Putamen (tissue), 1 donor: ENCODE data around the gene DNAH1.

Experiments
- DNase-seq: peaks from one replicate; pipeline ENCODE4 v3.0.0-alpha.2; 2016; ENCODE audit warnings: low spot score

The DNAH1 gene

GRCh38 chr3:52311576-52312119 is 4.5 kb upstream of the DNAH1 start:
- DNase-seq = no peak

DNA sequence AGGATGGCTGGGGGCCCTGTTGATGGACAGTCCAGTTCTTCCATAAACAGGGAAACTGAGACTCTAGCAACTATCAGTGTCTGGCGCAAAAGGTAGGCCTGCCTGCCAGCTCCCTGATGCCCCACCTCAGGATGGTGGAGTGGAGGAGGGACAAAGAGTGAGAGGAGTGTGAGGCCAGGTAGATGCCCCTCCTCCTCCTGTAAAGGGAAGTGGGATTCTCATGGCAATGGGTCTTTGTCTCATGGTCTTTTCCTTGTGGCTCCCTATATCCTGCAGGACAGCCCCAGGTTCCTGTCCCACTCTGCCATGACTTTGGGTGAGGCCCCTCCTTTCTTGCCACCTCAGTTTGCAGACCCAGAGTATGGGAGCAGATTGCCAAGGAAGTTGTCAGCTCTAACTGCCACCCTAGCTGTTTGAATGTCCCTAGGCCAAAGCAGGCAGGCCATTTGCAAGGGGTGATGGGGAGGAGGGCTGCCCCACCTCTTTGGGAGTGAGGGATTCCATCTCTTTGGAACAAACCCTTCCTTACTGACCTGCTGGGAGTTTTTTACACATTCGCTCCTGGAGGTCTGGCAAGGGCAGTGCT is 2.8 kb upstream of the DNAH1 start:
- DNase-seq = no peak

DNA sequence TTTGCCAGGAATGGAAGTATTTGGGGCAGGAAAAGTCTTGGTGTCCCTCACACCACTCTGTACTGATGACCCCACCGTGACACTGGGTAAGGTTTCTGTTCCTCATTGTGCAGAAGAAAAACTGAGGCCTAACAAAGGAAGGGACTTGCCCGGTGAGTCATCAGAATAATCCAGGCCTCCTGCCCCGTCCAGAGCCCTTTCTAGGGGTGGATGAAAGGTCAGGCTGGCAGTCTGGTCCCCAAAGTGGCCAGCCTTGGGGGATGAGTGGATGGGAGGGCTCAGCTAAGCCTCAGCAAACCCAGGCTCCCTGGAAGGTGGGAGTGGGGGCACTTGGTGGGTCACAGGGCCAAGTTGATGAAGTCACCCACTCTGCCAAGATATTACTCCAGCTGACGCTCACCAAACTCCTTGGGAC is 2.3 kb upstream of the DNAH1 start:
- DNase-seq = no peak

GRCh38 chr3:52314489-52314888 is 1.6 kb upstream of the DNAH1 start:
- no peak for DNase-seq

GRCh38 chr3:52315006-52315405 is 1.1 kb upstream of the DNAH1 start:
- DNase-seq = no peak

GRCh38 chr3:52317208-52318000 is 1.3 kb downstream of the DNAH1 start:
- DNase-seq = no peak

DNA sequence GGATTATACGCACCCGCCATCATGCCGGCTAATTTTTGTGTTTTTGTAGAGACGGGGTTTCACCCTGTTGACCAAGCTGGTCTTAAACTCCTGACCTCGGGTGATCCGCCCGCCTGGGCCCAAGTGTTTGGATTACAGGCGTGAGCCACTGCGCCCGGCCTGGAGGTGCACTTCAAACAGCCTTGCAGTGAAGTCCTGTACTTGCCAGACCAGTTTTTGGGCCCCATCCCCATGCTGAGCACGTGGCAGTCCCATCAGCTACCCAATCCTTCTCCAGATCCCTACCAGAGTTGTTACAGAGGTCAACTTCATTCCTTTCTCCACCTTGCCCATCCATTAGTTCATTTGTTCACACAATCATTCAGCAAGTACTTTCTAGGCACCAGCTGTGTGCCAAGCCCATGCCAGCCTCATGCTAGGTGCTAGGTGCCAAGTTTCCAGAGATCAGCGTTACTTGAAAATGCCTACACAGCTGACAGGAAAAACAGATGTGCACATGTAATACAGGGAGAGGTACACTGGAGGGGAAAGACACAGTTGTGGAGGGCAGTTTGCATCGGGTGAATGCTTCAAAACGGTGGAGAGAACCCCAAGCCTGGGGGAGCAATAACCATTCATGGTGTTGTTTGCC is 2.2 kb downstream of the DNAH1 start:
- no peak for DNase-seq

GRCh38 chr3:52319921-52320595 is 3.9 kb downstream of the DNAH1 start:
- no peak for DNase-seq

DNA sequence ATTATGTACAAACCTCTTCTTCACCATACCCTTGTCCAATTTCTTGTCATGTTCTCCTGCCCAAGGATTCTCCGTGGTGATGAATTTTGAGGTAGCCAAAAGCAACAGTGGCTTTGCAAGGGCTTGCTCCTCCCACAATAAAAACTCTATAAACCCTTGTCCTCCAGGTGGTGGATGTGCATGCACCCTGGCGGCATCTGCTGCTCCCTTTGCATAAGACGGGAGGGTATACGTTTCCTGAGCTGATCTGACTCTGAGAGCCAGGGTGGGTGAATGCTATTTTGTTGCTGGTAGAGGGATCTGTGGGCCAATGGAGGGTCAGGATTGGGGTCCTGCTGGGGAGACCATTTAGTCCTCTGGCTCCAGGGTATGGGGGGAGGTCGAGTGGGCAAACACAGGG is 5.4 kb downstream of the DNAH1 start:
- no peak for DNase-seq

- DNase-seq = no peak
These were observed 6.3 kb downstream of the DNAH1 start for GRCh38 chr3:52322466-52322865.

GRCh38 chr3:52323526-52324295 is 7.6 kb downstream of the DNAH1 start:
- DNase-seq = no peak

- DNase-seq = no peak
These were observed 8.6 kb downstream of the DNAH1 start for GRCh38 chr3:52324676-52325075.

GRCh38 chr3:52325686-52326085 is 9.6 kb downstream of the DNAH1 start:
- DNase-seq = no peak

GRCh38 chr3:52326976-52327375 is 10.9 kb downstream of the DNAH1 start:
- no peak for DNase-seq

DNA sequence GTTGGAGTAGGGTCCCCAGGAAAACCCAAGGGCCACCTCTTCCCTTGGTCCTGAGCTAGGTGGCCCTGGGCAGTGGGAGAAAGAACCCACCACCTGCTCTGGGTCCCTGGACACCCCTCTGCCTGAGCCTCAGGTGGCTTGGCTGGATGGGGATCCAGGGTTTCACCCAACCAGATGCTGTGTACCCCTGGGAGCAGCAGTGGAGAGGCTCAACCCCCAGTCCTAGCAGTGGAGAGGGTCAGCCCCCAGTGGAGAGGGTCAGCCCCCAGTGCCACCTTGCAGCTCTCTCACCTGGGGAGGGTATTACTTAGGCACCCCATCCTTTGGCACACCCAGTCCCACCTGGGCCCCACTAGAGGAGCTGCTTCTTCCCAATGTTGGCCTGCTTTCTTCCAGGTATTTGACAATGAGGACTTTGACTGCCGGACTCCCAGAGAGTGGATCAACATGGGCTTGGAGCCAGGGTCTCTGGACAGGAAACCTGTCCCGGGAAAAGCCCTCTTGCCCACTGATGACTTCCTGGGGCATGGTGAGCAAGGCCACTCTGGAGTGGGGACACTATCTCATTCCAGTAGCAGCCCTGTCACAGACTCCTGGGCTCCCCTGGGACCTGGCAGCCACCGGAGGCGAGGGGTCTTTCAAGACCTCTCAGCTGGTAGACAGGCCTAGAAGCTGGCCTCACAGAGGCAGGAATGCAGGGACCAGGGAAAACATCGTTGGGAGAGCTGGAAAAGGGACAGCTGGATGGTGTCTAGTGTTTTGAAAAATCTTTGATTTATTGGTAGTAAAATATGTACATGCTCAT is 11.6 kb downstream of the DNAH1 start:
- DNase-seq = no peak

DNA sequence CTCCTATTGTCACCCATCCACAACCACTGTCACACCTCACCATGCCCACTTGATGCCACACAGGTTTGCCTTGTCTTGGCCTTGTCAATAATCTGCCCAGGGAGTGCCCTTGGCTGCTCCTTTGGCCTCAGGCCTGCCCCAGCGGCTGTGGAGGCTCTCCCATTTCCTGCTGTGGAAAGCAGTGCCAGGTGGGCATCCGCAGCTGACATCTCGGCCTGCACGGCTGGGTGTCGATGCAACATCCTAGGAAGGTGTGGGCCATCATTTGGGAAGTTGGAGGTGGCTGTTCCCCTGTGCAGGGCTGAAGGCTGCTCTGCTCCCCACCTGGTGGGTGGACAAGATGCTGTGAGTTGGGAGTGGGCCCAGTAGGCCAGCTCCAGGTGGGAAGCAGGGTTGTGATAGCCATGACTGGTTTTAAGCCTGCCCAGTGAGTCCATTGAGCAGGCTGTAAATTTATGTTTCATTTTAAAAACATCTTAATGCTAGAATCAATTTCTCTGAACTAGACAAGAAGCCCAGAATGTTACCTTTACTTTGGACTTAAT is 12.5 kb downstream of the DNAH1 start:
- DNase-seq = no peak

DNA sequence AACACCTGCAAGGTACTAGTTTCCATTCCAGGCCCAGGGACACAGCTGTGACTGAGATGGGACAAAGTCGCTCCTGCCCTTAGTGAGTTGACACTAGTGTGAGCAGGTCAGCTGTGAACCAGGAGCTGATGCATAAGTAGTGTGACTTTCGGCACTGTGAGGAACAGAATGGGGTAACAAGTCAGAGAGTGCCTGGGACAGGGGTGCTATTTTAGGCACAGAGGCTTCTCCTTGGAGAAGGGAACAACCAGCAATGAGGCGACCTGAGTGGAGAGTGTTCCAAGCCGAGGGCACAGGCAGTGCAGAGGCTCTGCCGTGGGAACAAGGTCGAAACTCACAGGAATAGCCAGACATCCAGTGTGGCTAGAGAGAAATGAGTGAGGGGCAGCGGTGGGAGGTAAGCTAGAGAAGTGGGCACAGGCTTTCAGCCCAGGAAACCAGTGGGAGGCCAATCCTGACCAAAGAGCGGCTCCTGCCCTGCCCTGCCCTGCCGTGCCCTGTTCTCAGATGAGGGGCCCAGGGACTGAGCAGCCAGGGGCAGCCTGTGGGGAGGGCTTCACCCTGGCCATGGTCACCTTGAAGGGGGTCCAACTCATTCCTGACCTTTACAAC is 14.2 kb downstream of the DNAH1 start:
- no peak for DNase-seq

- no peak for DNase-seq
These were observed 15.0 kb downstream of the DNAH1 start for GRCh38 chr3:52331091-52331490.

DNA sequence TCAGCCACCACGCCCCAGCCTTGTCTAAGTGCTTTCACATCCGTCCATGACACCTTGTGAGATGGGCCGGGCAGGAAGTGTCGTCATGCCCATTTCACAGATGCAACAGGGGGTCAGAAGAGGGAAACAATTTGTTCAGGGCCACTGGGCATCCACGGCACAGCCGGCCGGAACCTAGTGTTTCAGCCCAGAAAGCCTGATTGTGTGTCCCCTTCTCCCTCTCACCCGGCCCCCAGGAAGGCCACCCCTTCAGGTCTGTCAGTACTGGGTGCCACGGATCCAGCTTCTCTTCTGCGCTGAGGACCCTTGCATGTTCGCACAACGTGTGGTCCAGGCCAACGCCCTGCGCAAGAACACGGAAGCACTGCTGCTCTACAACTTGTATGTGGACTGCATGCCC is 15.8 kb downstream of the DNAH1 start:
- no peak for DNase-seq

- no peak for DNase-seq
These were observed 17.9 kb downstream of the DNAH1 start for GRCh38 chr3:52333869-52334557.
